HL-60 (cell line): Measurements from ENCODE around the gene SUPT4H1.

Experiments
- DNase-seq, 2 experiments: peaks; one replicate each; pipeline ENCODE4 v3.0.0-alpha.2; 2010 to 2020; ENCODE audit warnings: low read depth in 1 of 2, low spot score in 1 of 2
- H3K27ac ChIP-seq: fragments of 250-450 bp; sonication (Bioruptor Pico); replicated peaks from 2 replicates; pipeline ENCODE4 v1.5.1; 2020; ENCODE audit warnings: mild to moderate bottlenecking, moderate library complexity
- H3K27me3 ChIP-seq: fragments of 250-450 bp; sonication (Bioruptor Pico); 2 replicates; pipeline ENCODE4 v1.5.1; 2021; ENCODE audit warnings: mild to moderate bottlenecking, moderate library complexity; ENCODE audit not compliant: insufficient read depth, poor library complexity, severe bottlenecking
- H3K4me3 ChIP-seq: replicated peaks from 2 replicates; pipeline ENCODE4 v1.5.1; 2011; ENCODE audit warnings: mild to moderate bottlenecking, control low read depth, low read length; ENCODE audit not compliant: insufficient read depth
- CTCF ChIP-seq: IDR thresholded peaks from one replicate; pipeline ENCODE4 v1.5.1; 2011; ENCODE audit warnings: low read length, control low read depth, inconsistent platforms; ENCODE audit not compliant: insufficient read depth
- GABPA ChIP-seq: IDR thresholded peaks from 2 replicates; pipeline ENCODE4 v1.6.1; 2012; ENCODE audit warnings: low read depth
- POLR2AphosphoS5 ChIP-seq: IDR thresholded peaks from 2 replicates; pipeline ENCODE4 v1.6.1; 2012; ENCODE audit warnings: low read depth
- REST ChIP-seq: IDR thresholded peaks from 2 replicates; pipeline ENCODE4 v1.6.1; 2012; ENCODE audit warnings: low read depth; ENCODE audit not compliant: insufficient replicate concordance
- SPI1 ChIP-seq: IDR thresholded peaks from 2 replicates; pipeline ENCODE4 v1.6.1; 2012; ENCODE audit warnings: low read depth, mild to moderate bottlenecking, borderline replicate concordance

SUPT4H1 gene

DNA sequence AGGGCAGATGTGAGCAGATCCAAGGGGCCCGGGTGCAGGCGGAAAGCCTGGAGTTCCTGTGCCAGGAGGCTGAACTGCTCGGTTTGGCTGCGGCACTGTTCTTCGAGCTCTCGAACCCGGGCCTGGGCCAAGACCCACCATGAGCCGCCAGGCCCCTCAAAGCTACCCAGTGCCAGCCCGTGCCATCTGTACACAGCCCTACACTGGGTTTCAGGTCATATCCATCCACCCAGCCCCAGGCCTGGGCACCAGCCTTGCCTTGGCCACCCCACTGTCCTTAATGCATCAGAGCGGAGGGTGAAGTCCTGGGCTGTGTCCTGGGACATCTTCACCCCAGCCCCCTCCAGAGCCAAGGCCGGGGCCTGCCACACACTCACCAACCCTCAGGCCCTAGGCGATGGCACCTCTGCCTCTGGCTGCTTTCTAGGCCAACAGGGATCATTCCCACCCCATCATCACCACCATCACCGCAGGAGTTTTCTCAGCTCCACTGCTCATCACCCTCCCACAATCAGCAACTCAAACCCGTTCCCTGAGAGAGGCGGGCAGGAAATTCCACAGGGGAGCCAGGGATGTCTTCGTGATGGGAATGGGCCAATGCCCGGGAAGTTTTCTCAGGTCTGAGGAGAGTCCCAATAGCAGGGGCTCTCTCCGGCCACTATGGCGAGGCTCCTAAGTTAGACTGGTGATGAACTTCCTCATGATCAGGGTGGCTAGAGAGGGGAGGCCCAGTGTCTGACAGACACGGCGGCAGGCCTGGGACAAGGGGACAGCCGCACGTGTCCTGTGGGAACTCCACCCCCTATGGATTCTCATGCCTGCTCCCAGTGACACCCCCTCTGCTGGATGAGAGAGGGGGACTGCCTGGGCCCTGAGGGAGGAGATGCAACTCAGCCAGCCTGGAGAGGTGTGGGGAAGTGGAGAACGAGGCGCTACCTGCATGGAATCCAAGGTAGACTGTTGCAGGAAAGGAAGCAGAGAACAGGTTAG, 32.5 kb downstream of the SUPT4H1 start:
- Histone ChIP-seq H3K27ac (no peak overlapping the region), H3K4me3 (no peak overlapping the region), H3K27me3 (no peaks in the 10 kb centered on the region)
- DNase-seq: no peak
- TF ChIP-seq CTCF: no peak
- no peak for TF ChIP-seq POLR2AphosphoS5
- no peak for TF ChIP-seq GABPA
- TF ChIP-seq SPI1: no peak
- no peak for TF ChIP-seq REST

DNA sequence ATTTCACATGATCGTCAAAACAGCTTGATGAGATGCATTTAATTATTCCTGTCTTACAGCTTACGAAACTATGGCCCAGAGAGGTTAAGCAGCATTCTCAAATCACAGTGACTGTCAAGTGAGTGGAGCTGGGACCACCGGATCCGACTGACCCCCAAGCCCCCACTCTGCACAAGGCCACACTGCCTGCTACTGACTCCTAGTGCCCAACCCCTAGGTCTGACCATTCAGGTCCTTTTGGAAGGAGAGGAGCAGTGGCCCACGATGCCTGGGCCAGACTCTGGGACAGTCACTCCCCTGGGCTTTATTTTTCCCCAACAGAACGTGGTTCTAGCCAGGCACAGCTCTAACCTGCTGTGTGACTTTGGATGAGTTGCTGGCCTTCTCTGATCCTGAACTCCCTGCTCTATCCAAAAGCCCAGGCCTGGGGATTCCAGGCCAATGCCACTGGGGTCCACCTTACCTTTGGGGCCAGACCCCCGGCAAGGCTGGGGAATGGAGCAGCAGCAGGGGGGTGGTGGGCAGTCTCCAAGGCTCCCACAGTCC, 33.3 kb downstream of the SUPT4H1 start:
- H3K27me3 ChIP-seq: no peaks in the 10 kb centered on the region
- no peak for TF ChIP-seq REST
- no peak for TF ChIP-seq GABPA
- TF ChIP-seq POLR2AphosphoS5: no peak
- no peak for TF ChIP-seq SPI1
- no peak for TF ChIP-seq CTCF
- DNase-seq: no peak
- no peak overlapping the region for H3K4me3 ChIP-seq
- no peak overlapping the region for H3K27ac ChIP-seq

GRCh38 chr17:58318065-58318481, 33.9 kb downstream of the SUPT4H1 start:
- TF ChIP-seq SPI1 (no peak), POLR2AphosphoS5 (no peak), GABPA (no peak), CTCF (no peak), REST (no peak)
- no peak overlapping the region for H3K4me3 ChIP-seq
- no peak for DNase-seq
- H3K27me3 ChIP-seq: no peaks in the 10 kb centered on the region
- no peak overlapping the region for H3K27ac ChIP-seq
